ENCODE results near the gene HK3.

The HK3 gene

GRCh38 chr5:176901260-176902101 lies 2.3 kb upstream of the HK3 start:
- peak; percentile 81 to 95 (median 95) for DNase-seq

- DNase-seq: no peak
These were observed 1.6 kb upstream of the HK3 start for GRCh38 chr5:176900780-176901204.

GRCh38 chr5:176899946-176900779 lies 1.0 kb upstream of the HK3 start:
- peak; percentile 40 to 51 (median 49) for DNase-seq

- peak; percentile 57 to 75 (median 62) for DNase-seq
These were observed 1.9 kb downstream of the HK3 start for GRCh38 chr5:176897263-176897662.

- DNase-seq: peak in 1 of 3 donors; percentile 32
These were observed 3.3 kb downstream of the HK3 start for GRCh38 chr5:176895831-176896230.

- no peak for DNase-seq
These were observed 4.8 kb downstream of the HK3 start for GRCh38 chr5:176894298-176894697.

GRCh38 chr5:176892663-176893062 lies 6.5 kb downstream of the HK3 start:
- no peak for DNase-seq

- DNase-seq: no peak
These were observed 7.7 kb downstream of the HK3 start for GRCh38 chr5:176891331-176891958.

GRCh38 chr5:176890455-176891330 lies 8.5 kb downstream of the HK3 start:
- no peak for DNase-seq

GRCh38 chr5:176889321-176890280 lies 9.5 kb downstream of the HK3 start:
- DNase-seq: no peak

GRCh38 chr5:176888865-176889165 lies 10.3 kb downstream of the HK3 start:
- DNase-seq: no peak

GRCh38 chr5:176888016-176888864 lies 10.9 kb downstream of the HK3 start:
- DNase-seq: no peak

GRCh38 chr5:176887252-176887849 lies 11.8 kb downstream of the HK3 start:
- DNase-seq: no peak

GRCh38 chr5:176886336-176887251 lies 12.6 kb downstream of the HK3 start:
- no peak for DNase-seq

- no peak for DNase-seq
These were observed 14.6 kb downstream of the HK3 start for GRCh38 chr5:176884571-176884890.

GRCh38 chr5:176883700-176884570 lies 15.2 kb downstream of the HK3 start:
- DNase-seq: no peak

GRCh38 chr5:176882567-176882903 lies 16.6 kb downstream of the HK3 start:
- DNase-seq: no peak

Data from suppressor macrophage treated with lipopolysaccharide for 1 hour (primary cell).